ENCODE results near the gene ZNF70. TPM values are rescaled to one million over a fixed set of nuclear protein-coding genes. Genes with fewer than 3 reads are reported as not detected.
A peak's percentile ranks its signal among the peaks of the same experiment; 100 is the strongest.

The ZNF70 gene
- total RNA-seq, 1 donor from 2014 or later, result 12.1 TPM

DNA sequence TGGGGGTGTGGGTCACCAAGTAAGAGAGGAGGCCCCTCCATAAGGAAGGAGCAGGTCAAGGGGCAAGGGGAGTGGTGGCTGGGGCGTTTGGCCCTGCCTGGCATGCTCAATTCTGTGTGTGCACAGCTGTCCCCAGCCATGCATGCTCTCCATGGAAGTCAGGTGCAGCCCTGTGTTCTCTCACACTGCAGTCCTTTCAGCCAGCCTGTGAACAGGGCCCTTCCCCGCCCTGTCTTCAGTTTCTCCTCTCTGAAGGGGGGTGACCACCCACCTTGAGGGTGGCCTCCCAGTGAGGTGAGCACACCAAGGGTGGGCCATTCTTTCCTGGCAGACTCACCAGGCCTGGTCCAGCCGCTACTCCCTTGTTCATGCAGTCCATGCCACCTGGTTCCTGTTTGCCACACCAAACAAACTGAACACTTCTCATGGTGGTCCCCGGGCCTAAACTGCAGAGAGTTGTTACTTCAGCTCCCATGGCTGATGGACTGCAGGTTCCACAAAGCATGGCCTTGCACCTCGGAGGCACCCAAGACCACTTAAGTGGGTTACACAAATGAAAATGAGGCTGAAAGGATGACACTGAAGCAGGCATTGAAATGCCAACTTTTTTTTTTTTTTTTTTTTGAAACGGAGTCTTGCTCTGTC, 18.5 kb upstream of the ZNF70 start:
- Mint-ChIP-seq H3K36me3 (ENCODE audit: low read depth) (peaks cover 2% of the 10 kb centered on the region), H3K9me3 (ENCODE audit: low read depth) (no peaks in the 10 kb centered on the region), H3K4me1 (ENCODE audit: low read depth) (peaks cover 44% of the 10 kb centered on the region), H3K27me3 (ENCODE audit: low read depth) (no peaks in the 10 kb centered on the region), H3K27ac (ENCODE audit: unreplicated experiment) (no peak overlapping the region), H3K4me3 (ENCODE audit: unreplicated experiment) (no peak overlapping the region)
- TF ChIP-seq, protein P1, sequence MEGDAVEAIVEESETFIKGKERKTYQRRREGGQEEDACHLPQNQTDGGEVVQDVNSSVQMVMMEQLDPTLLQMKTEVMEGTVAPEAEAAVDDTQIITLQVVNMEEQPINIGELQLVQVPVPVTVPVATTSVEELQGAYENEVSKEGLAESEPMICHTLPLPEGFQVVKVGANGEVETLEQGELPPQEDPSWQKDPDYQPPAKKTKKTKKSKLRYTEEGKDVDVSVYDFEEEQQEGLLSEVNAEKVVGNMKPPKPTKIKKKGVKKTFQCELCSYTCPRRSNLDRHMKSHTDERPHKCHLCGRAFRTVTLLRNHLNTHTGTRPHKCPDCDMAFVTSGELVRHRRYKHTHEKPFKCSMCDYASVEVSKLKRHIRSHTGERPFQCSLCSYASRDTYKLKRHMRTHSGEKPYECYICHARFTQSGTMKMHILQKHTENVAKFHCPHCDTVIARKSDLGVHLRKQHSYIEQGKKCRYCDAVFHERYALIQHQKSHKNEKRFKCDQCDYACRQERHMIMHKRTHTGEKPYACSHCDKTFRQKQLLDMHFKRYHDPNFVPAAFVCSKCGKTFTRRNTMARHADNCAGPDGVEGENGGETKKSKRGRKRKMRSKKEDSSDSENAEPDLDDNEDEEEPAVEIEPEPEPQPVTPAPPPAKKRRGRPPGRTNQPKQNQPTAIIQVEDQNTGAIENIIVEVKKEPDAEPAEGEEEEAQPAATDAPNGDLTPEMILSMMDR (IDR thresholded peaks at IDR 0.05), result no peak
- DNase-seq (ENCODE audit: low spot score), result no peak

DNA sequence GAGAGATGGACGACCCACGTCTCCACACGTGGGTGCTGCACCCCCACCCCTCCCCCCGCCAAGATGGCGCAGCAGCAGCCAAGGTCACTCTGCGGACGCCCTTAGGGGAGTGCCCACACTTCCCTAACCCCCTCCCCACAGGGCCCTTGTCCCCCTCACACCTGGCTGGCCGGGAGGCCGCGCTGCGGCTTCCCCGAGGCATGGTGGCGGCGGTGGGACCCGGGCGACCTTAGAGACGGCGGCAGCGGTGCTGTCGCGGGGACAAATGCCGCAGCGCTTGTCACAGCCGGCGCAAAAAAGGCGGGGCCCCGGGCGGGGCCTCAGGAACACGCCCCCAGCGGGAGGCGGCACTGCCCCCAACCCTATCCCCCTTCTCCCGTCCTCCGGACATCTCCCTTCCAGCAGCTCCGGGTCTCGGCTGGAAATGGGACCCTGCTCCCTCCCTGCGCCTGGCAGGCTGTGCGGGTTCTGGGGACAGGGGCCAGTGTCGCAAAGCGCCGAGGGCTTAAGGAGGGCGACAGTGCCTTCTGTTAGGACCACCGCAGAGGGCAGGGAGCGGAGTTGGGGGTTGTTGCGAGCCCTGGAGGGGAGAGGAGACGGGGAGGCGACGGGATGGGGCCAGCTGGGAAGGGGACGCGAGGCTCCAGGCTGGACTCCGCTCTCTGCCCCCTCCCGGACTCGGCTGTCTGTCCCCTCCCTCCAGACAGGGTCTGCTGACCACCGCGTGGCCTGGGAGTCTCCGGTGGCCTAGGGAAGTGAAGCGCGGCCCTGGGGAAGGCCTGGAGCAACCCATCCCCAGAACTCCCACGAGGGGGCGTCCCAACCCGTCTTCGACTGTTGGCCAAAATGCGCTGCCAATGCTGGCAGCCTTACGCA, 17.0 kb upstream of the ZNF70 start, which contains the start of gene CHCHD10:
Gene CHCHD10 (minus strand): TSS at position 300 of the 876 bp plus-strand sequence. CDS start 98 bp downstream, at position 202.
- Mint-ChIP-seq H3K4me3 (ENCODE audit: unreplicated experiment) (peak within 1 kb of the TSS; percentile 87), H3K27ac (ENCODE audit: unreplicated experiment) (peak within 1 kb of the TSS; percentile 57), H3K36me3 (ENCODE audit: low read depth) (peaks cover 2% of the 10 kb centered on the region), H3K27me3 (ENCODE audit: low read depth) (no peaks in the 10 kb centered on the region), H3K4me1 (ENCODE audit: low read depth) (peaks cover 37% of the 10 kb centered on the region), H3K9me3 (ENCODE audit: low read depth) (no peaks in the 10 kb centered on the region)
- TF ChIP-seq, protein P1 (IDR thresholded peaks at IDR 0.05), result peak; percentile 97
- no peak for DNase-seq (ENCODE audit: low spot score)

DNA sequence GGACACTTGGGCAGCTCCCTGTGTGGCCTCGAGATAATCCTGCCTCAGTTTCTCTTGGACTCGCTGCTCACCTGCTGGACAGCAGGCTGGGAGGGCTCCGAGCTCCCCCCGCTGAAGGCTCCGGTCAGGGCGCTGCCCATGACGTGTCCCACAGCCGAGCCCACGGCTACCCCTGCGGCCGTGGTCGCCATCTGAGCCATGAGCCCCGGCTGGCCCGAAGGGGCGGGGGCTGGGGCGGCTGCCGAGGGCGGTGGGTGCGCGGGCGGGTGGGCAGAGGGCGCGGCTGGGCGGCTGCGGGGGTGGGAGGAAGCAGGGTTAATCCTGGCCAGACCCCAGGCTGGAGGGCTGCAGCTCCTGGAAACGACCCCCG, 16.4 kb upstream of the ZNF70 start:
- H3K27me3 Mint-ChIP-seq (ENCODE audit: low read depth), result no peaks in the 10 kb centered on the region
- H3K36me3 Mint-ChIP-seq (ENCODE audit: low read depth), result peaks cover 2% of the 10 kb centered on the region
- TF ChIP-seq, protein P1 (IDR thresholded peaks at IDR 0.05), result no peak
- DNase-seq (ENCODE audit: low spot score), result no peak
- no peaks in the 10 kb centered on the region for H3K9me3 Mint-ChIP-seq (ENCODE audit: low read depth)
- no peak overlapping the region for H3K27ac Mint-ChIP-seq (ENCODE audit: unreplicated experiment)
- H3K4me1 Mint-ChIP-seq (ENCODE audit: low read depth), result peaks cover 40% of the 10 kb centered on the region
- peak overlapping the region; percentile 87 for H3K4me3 Mint-ChIP-seq (ENCODE audit: unreplicated experiment)

DNA sequence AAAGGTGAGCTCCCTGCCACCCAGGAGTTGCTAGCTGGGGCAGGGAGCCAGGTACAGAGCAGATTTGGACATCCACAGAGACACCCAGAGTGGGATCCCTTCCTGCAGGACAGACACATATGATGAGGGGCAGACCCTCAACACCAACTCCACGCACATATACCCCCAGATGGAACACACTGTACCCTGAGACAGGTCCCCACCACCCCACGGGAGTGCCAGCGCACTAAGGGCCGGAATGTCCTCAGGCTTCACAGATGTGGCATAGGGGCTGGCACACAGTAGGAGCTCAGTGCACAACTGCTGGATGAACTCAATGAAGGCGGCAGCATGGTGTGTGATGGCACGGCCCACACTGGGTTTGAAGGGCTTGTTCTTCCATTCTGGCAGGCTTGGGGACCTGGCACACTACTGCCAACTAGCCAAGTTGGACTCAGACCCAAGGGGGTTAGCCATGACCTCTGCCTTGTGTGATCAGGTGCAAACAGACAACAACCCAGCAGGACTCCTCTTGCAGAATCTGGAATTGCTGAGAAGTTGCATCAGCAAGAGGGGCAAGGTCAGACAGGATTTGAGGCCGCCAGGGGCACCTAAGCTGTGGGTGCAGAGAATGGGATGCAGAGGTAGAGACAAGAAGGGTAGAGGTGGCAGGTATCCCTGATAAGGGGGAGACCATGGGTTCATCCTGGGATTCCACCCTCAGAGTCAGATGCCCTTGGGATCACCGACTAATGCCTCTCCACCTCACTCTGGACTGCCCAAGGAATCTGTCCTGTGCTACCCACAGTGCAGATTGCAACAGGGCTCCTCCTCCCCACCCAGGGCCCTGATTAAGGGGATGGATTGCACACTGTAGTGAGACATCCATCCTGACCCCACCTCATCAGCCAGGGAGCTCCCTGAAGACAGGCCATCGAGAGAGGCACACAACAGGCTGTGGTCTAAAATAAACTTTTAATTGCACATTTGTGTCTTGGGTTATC, 14.3 kb upstream of the ZNF70 start:
- Mint-ChIP-seq H3K9me3 (ENCODE audit: low read depth) (no peaks in the 10 kb centered on the region), H3K27me3 (ENCODE audit: low read depth) (no peaks in the 10 kb centered on the region), H3K4me3 (ENCODE audit: unreplicated experiment) (no peak overlapping the region), H3K27ac (ENCODE audit: unreplicated experiment) (peak overlapping the region; percentile 76), H3K36me3 (ENCODE audit: low read depth) (peaks cover 2% of the 10 kb centered on the region), H3K4me1 (ENCODE audit: low read depth) (peaks cover 36% of the 10 kb centered on the region)
- TF ChIP-seq, protein P1 (IDR thresholded peaks at IDR 0.05), result no peak
- no peak for DNase-seq (ENCODE audit: low spot score)
